K562 (cell line): ENCODE data around the gene RAB40B. TPM values are rescaled to one million over a fixed set of nuclear protein-coding genes. Genes with fewer than 3 reads are reported as not detected.

Source experiments
- BCLAF1 ChIP-seq, 2 experiments: fragments of 450-650 bp in 1 of 2; IDR thresholded peaks; 2 replicates each; pipeline ENCODE4 v1.6.1; 2011 to 2017; ENCODE audit warnings: low read depth in 2 of 2, antibody characterized with exemption in 1 of 2, borderline replicate concordance in 1 of 2, low read length in 1 of 2, mild to moderate bottlenecking in 1 of 2, mixed read lengths in 1 of 2; ENCODE audit not compliant: control insufficient read depth in 1 of 2
- CBFA2T2 ChIP-seq: fragments of 450-650 bp; conservative IDR thresholded peaks from 2 replicates; pipeline ENCODE4 v1.6.1; 2017; ENCODE audit warnings: mild to moderate bottlenecking
- COPS2 ChIP-seq: fragments of 450-650 bp; conservative IDR thresholded peaks from 2 replicates; pipeline ENCODE4 v1.6.1; 2016; ENCODE audit warnings: mild to moderate bottlenecking, moderate library complexity
- HDAC2 ChIP-seq: fragments of 450-650 bp; IDR thresholded peaks from 2 replicates; pipeline ENCODE4 v1.6.1; 2016; ENCODE audit warnings: mild to moderate bottlenecking
- HOMEZ ChIP-seq: fragments of 250-450 bp; sonication (Bioruptor Pico); IDR thresholded peaks from 2 replicates; pipeline ENCODE4 v1.4.0; 2020; ENCODE audit warnings: mild to moderate bottlenecking, moderate library complexity
- STAG1 ChIP-seq: sonication (generic); formaldehyde crosslinking; IDR thresholded peaks from 2 replicates; pipeline ENCODE4 v1.5.0; 2020; ENCODE audit warnings: missing genetic modification reagents, borderline replicate concordance
- TFAP4 ChIP-seq: sonication (generic); formaldehyde crosslinking; IDR thresholded peaks from 2 replicates; pipeline ENCODE4 v1.8.0; 2022; ENCODE audit warnings: missing genetic modification reagents, mild to moderate bottlenecking, moderate library complexity, borderline replicate concordance
- TFE3 ChIP-seq: fragments of 450-650 bp; formaldehyde crosslinking; IDR thresholded peaks from 2 replicates; pipeline ENCODE4 v1.4.0; 2020; ENCODE audit warnings: mild to moderate bottlenecking, mixed read lengths
- USF1 ChIP-seq: sonication (generic); formaldehyde crosslinking; IDR thresholded peaks from 2 replicates; pipeline ENCODE4 v1.9.0; 2022; ENCODE audit warnings: mild to moderate bottlenecking, missing genetic modification reagents
- ZBTB17 ChIP-seq: fragments of 450-650 bp; formaldehyde crosslinking; IDR thresholded peaks from 2 replicates; pipeline ENCODE4 v1.4.0; 2020; ENCODE audit warnings: mild to moderate bottlenecking
- ZNF592 ChIP-seq: fragments of 450-650 bp; IDR thresholded peaks from 2 replicates; pipeline ENCODE4 v1.6.1; 2017; ENCODE audit warnings: antibody characterized with exemption, mild to moderate bottlenecking
- ZNF695 ChIP-seq: fragments of 450-650 bp; formaldehyde crosslinking; IDR thresholded peaks from 2 replicates; pipeline ENCODE4 v1.4.0; 2020; ENCODE audit warnings: mild to moderate bottlenecking, moderate library complexity
- ZNF785 ChIP-seq: fragments of 250-450 bp; sonication (Bioruptor Pico); IDR thresholded peaks from 2 replicates; pipeline ENCODE4 v1.4.0; 2020; ENCODE audit warnings: mild to moderate bottlenecking
- polyA plus RNA-seq, 8 experiments: library from polyadenylated mRNA; depleted of rRNA in 4 of 8; stranded (reverse) in 5 of 8; unstranded in 3 of 8; fragments of >200 nt; fragmentation: Nextera tagmentation in 2 of 8; fragmentation: Illumina TruSeq in 1 of 8; extraction: Ambion mirVana in 2 of 8; extraction: Trizol in 1 of 8; gene quantifications; 2 replicates each; pipeline versions ENCODE4 v1.2.1 to v1.2.3, GENCODE V29; 2011 to 2014; ENCODE audit warnings: inconsistent platforms in 1 of 8, missing spikeins in 1 of 8
- total RNA-seq, 7 experiments: library from RNA; depleted of rRNA in 6 of 7; stranded (reverse); fragments of >200 nt in 6 of 7; fragmentation: Illumina TruSeq in 2 of 7; extraction: Trizol in 2 of 7; gene quantifications; 2 replicates each; pipeline versions ENCODE4 v1.2.1 to v1.2.3, GENCODE V29; 2011 to 2021; ENCODE audit warnings: low replicate concordance in 1 of 7

RAB40B gene
- total and polyA plus RNA-seq, 9 of the 15 experiments (the other 6 are each of a cell fraction or from before 2014, with no cell fraction given), result 0.13 to 4.6 (median 1.4) TPM

GRCh38 chr17:82734987-82735866 lies 36.7 kb upstream of the RAB40B start, which contains the start of gene FN3K (continued):
- TF ChIP-seq ZNF592, result peak; percentile 73; the same call in 1 of the 2 replicates
- TF ChIP-seq CBFA2T2, result no peak
- no peak for TF ChIP-seq TFE3
- peak; percentile 55; the same call in 1 of the 2 replicates for TF ChIP-seq USF1
- no peak for TF ChIP-seq COPS2
- TF ChIP-seq ZNF695, result no peak
- no peak for TF ChIP-seq BCLAF1 (IDR thresholded peaks at IDR 0.05; ENCODE audit: borderline replicate concordance in 1 of 2, control insufficient read depth in 1 of 2, low read depth in 2 of 2, low read length in 1 of 2)
- no peak for TF ChIP-seq HDAC2
- peak; percentile 39; the same call in 1 of the 2 replicates for TF ChIP-seq STAG1 (CRISPR knock-in tag)
- peak; percentile 62; the same call in 1 of the 2 replicates for TF ChIP-seq TFAP4 (CRISPR knock-in tag)
- TF ChIP-seq ZBTB17 (CRISPR knock-in tag), result 0 out of 2 replicates have a peak, but pooled peaks have one; percentile 57
- TF ChIP-seq ZNF785 (CRISPR knock-in tag), result no peak
- TF ChIP-seq HOMEZ, result no peak
